Measurements from ENCODE around the gene IGSF9. TPM values are rescaled to one million over a fixed set of nuclear protein-coding genes. Genes with fewer than 3 reads are reported as not detected.

The IGSF9 gene
- total RNA-seq, 1 donor from 2014 or later: 0.25 TPM

GRCh38 chr1:159889821-159890252, 55.6 kb downstream of the IGSF9 start:
- H3K4me3 ChIP-seq: peak overlapping the region; percentile 29
- intact Hi-C loops (cut with micrococcal nuclease): loop anchor here (2.0 kb wide), 1 partner anchor 91 kb away; no protein-coding TSS in a partner anchor

GRCh38 chr1:159889202-159889601, 56.2 kb downstream of the IGSF9 start:
- Histone ChIP-seq H3K27me3 (ENCODE audit: low read depth) (no peaks in the 10 kb centered on the region), H3K27ac (replicated peaks) (peak overlapping the region; percentile 82), H3K9me3 (replicated peaks) (no peaks in the 10 kb centered on the region), H3K4me1 (peaks cover 27% of the 10 kb centered on the region), H3K4me3 (no peak overlapping the region), H3K36me3 (no peaks in the 10 kb centered on the region)
- TF ChIP-seq CTCF (IDR thresholded peaks at IDR 0.05; ENCODE audit: borderline replicate concordance): no peak
- intact Hi-C loops (cut with micrococcal nuclease): no loop called here
- DNase-seq: no peak

More at GRCh38 chr1:159889821-159890252, 55.6 kb downstream of the IGSF9 start:
- TF ChIP-seq CTCF (IDR thresholded peaks at IDR 0.05; ENCODE audit: borderline replicate concordance): peak; percentile 14
- H3K27me3 ChIP-seq (ENCODE audit: low read depth): no peaks in the 10 kb centered on the region
- no peaks in the 10 kb centered on the region for H3K36me3 ChIP-seq
- peak overlapping the region; percentile 82 for H3K27ac ChIP-seq (replicated peaks)
- H3K4me1 ChIP-seq: peaks cover 27% of the 10 kb centered on the region
- DNase-seq: no peak
- H3K9me3 ChIP-seq (replicated peaks): no peaks in the 10 kb centered on the region

GRCh38 chr1:159884296-159884695, 61.1 kb downstream of the IGSF9 start:
- Histone ChIP-seq H3K27me3 (ENCODE audit: low read depth) (no peaks in the 10 kb centered on the region), H3K27ac (replicated peaks) (no peak overlapping the region), H3K4me3 (no peak overlapping the region), H3K4me1 (peaks cover 7% of the 10 kb centered on the region), H3K9me3 (replicated peaks) (no peaks in the 10 kb centered on the region), H3K36me3 (no peaks in the 10 kb centered on the region)
- DNase-seq: no peak
- no peak for TF ChIP-seq CTCF (IDR thresholded peaks at IDR 0.05; ENCODE audit: borderline replicate concordance)
- intact Hi-C loops (cut with micrococcal nuclease): no loop called here

DNA sequence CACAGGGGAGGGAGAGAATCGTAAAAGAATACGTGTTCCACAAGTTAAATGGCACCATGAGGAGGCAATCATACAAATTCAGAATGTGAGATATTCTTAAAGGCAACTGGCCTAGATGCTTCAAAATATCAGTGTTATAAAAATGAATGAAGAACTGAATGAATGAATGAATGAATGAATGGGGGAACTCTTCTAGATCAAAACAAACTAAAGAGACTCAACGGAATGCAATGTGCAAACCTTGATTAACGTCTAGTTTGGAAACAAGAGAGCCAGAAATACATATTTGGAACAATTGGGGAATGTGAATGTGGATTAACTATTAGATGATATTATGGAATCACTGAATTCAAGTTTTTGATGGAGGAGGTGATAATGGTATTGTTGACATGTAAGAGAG, 62.3 kb downstream of the IGSF9 start:
- H3K4me3 ChIP-seq: no peak overlapping the region
- peaks cover 5% of the 10 kb centered on the region for H3K4me1 ChIP-seq
- H3K27me3 ChIP-seq (ENCODE audit: low read depth): no peaks in the 10 kb centered on the region
- DNase-seq: no peak
- intact Hi-C loops (cut with micrococcal nuclease): no loop called here
- H3K9me3 ChIP-seq (replicated peaks): no peaks in the 10 kb centered on the region
- no peaks in the 10 kb centered on the region for H3K36me3 ChIP-seq
- no peak for TF ChIP-seq CTCF (IDR thresholded peaks at IDR 0.05; ENCODE audit: borderline replicate concordance)
- no peak overlapping the region for H3K27ac ChIP-seq (replicated peaks)

GRCh38 chr1:159882527-159882862, 62.9 kb downstream of the IGSF9 start:
- intact Hi-C loops (cut with micrococcal nuclease): no loop called here
- H3K36me3 ChIP-seq: no peaks in the 10 kb centered on the region
- peaks cover 5% of the 10 kb centered on the region for H3K4me1 ChIP-seq
- TF ChIP-seq CTCF (IDR thresholded peaks at IDR 0.05; ENCODE audit: borderline replicate concordance): no peak
- H3K27ac ChIP-seq (replicated peaks): no peak overlapping the region
- H3K4me3 ChIP-seq: no peak overlapping the region
- H3K27me3 ChIP-seq (ENCODE audit: low read depth): no peaks in the 10 kb centered on the region
- DNase-seq: no peak
- H3K9me3 ChIP-seq (replicated peaks): no peaks in the 10 kb centered on the region
